PFSK-1 (cell line): ENCODE measurements around the gene MAPT.

ENCODE experiments used
- FOXP2 ChIP-seq: optimal IDR thresholded peaks from 2 replicates; pipeline ENCODE3; 2011; ENCODE audit warnings: borderline replicate concordance, control low read depth, inconsistent platforms; ENCODE audit not compliant: insufficient read depth; ENCODE audit errors: extremely low read length, extremely low read depth
- POLR2AphosphoS5 ChIP-seq: IDR thresholded peaks from 2 replicates; pipeline ENCODE4 v1.6.1; 2012; ENCODE audit warnings: low read depth, mild to moderate bottlenecking, control low read depth, low read length, moderate library complexity
- REST ChIP-seq, 2 experiments: IDR thresholded peaks; 2 replicates each; pipeline versions ENCODE4 v1.6.1 to v1.8.0; 2011 to 2012; ENCODE audit warnings: low read depth in 2 of 2, low read length in 2 of 2, control low read depth in 1 of 2, inconsistent platforms in 1 of 2, mild to moderate bottlenecking in 1 of 2, moderate library complexity in 1 of 2; ENCODE audit not compliant: insufficient read depth in 1 of 2
- SIN3A ChIP-seq: IDR thresholded peaks from 2 replicates; pipeline ENCODE4 v1.6.1; 2012; ENCODE audit warnings: mild to moderate bottlenecking, low read length, moderate library complexity, borderline replicate concordance; ENCODE audit not compliant: insufficient read depth
- TAF1 ChIP-seq: IDR thresholded peaks from 2 replicates; pipeline ENCODE4 v1.6.1; 2012; ENCODE audit warnings: low read length, control low read depth, borderline replicate concordance; ENCODE audit not compliant: insufficient read depth

DNA sequence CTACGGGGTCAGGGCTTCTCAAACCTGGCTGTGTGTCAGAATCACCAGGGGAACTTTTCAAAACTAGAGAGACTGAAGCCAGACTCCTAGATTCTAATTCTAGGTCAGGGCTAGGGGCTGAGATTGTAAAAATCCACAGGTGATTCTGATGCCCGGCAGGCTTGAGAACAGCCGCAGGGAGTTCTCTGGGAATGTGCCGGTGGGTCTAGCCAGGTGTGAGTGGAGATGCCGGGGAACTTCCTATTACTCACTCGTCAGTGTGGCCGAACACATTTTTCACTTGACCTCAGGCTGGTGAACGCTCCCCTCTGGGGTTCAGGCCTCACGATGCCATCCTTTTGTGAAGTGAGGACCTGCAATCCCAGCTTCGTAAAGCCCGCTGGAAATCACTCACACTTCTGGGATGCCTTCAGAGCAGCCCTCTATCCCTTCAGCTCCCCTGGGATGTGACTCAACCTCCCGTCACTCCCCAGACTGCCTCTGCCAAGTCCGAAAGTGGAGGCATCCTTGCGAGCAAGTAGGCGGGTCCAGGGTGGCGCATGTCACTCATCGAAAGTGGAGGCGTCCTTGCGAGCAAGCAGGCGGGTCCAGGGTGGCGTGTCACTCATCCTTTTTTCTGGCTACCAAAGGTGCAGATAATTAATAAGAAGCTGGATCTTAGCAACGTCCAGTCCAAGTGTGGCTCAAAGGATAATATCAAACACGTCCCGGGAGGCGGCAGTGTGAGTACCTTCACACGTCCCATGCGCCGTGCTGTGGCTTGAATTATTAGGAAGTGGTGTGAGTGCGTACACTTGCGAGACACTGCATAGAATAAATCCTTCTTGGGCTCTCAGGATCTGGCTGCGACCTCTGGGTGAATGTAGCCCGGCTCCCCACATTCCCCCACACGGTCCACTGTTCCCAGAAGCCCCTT lies 115.6 kb downstream of the MAPT start:
- TF ChIP-seq POLR2AphosphoS5 (no peak), TAF1 (no peak), REST (IDR thresholded peaks at IDR 0.05; ENCODE audit: insufficient read depth in 1 of 2, low read depth in 2 of 2, low read length in 2 of 2) (no peak), SIN3A (no peak), FOXP2 (no peak)
